HepG2 (cell line): ENCODE measurements around the gene GLIS2. TPM values are rescaled to one million over a fixed set of nuclear protein-coding genes. Genes with fewer than 3 reads are reported as not detected.

ENCODE experiments used
- AGO2 ChIP-seq: fragments of 200-400 bp; formaldehyde crosslinking; optimal IDR thresholded peaks from 2 replicates; pipeline ENCODE3; 2017; ENCODE audit warnings: mild to moderate bottlenecking, low read depth, low read length, moderate library complexity
- AHR ChIP-seq: IDR thresholded peaks from 2 replicates; pipeline ENCODE4 v1.6.1; 2018; ENCODE audit warnings: missing genetic modification reagents, missing compliant biosample characterization
- ASH2L ChIP-seq: fragments of 300-600, 200-600 bp; sonication (generic); IDR thresholded peaks from 2 replicates; pipeline ENCODE4 v1.7.0; 2017; ENCODE audit warnings: low read depth, mild to moderate bottlenecking, moderate library complexity, mixed read lengths, low read length; ENCODE audit not compliant: insufficient read length
- ELF3 ChIP-seq: IDR thresholded peaks from 2 replicates; pipeline ENCODE4 v1.6.1; 2016; ENCODE audit warnings: missing genetic modification reagents, missing compliant biosample characterization
- ERF ChIP-seq: IDR thresholded peaks from 2 replicates; pipeline ENCODE4 v1.6.1; 2018; ENCODE audit warnings: missing biosample characterization, missing genetic modification reagents
- HNRNPUL1 ChIP-seq: fragments of 200-400 bp; formaldehyde crosslinking; IDR thresholded peaks from 2 replicates; pipeline ENCODE4 v1.6.1; 2017; ENCODE audit warnings: low read depth, mild to moderate bottlenecking, low read length, moderate library complexity
- NFE2L1 ChIP-seq: sonication (generic); formaldehyde crosslinking; IDR thresholded peaks from 2 replicates; pipeline ENCODE4 v1.4.0; 2020; ENCODE audit warnings: missing genetic modification reagents, mild to moderate bottlenecking, borderline replicate concordance
- NR2F6 ChIP-seq, 2 experiments: IDR thresholded peaks; 2 replicates each; pipeline ENCODE4 v1.6.1; 2016; ENCODE audit warnings: antibody characterized with exemption in 1 of 2, mild to moderate bottlenecking in 1 of 2
- PBX3 ChIP-seq: sonication (generic); formaldehyde crosslinking; IDR thresholded peaks from 2 replicates; pipeline ENCODE4 v1.8.1; 2023; ENCODE audit warnings: missing genetic modification reagents, inconsistent platforms, borderline replicate concordance
- RXRB ChIP-seq: IDR thresholded peaks from 2 replicates; pipeline ENCODE4 v1.6.1; 2016; ENCODE audit warnings: borderline replicate concordance, missing genetic modification reagents, missing compliant biosample characterization
- SALL1 ChIP-seq: sonication (generic); formaldehyde crosslinking; IDR thresholded peaks from 2 replicates; pipeline ENCODE4 v1.8.0; 2022; ENCODE audit warnings: mild to moderate bottlenecking, missing genetic modification reagents
- SNAPC2 ChIP-seq: sonication (generic); formaldehyde crosslinking; IDR thresholded peaks from 2 replicates; pipeline ENCODE4 v1.8.1; 2022; ENCODE audit warnings: mild to moderate bottlenecking, missing genetic modification reagents
- STAG1 ChIP-seq: sonication (generic); formaldehyde crosslinking; IDR thresholded peaks from 2 replicates; pipeline ENCODE4 v1.4.0; 2020; ENCODE audit warnings: missing genetic modification reagents
- THAP11 ChIP-seq: IDR thresholded peaks from 2 replicates; pipeline ENCODE4 v1.6.1; 2016; ENCODE audit warnings: missing biosample characterization, missing genetic modification reagents
- TOPORS ChIP-seq: sonication (generic); formaldehyde crosslinking; IDR thresholded peaks from 2 replicates; pipeline ENCODE4 v1.8.0; 2023; ENCODE audit warnings: mild to moderate bottlenecking, missing genetic modification reagents
- UBTF ChIP-seq: sonication (generic); formaldehyde crosslinking; IDR thresholded peaks from 2 replicates; pipeline ENCODE4 v1.4.0; 2020; ENCODE audit warnings: mild to moderate bottlenecking, missing genetic modification reagents
- XRCC5 ChIP-seq: fragments of 200-400 bp; formaldehyde crosslinking; optimal IDR thresholded peaks from 2 replicates; pipeline ENCODE3; 2017; ENCODE audit warnings: mild to moderate bottlenecking, low read length
- ZBTB33 ChIP-seq: sonication (generic); formaldehyde crosslinking; IDR thresholded peaks from 2 replicates; pipeline ENCODE4 v1.4.0; 2020; ENCODE audit warnings: missing genetic modification reagents
- ZFX ChIP-seq: sonication (generic); formaldehyde crosslinking; IDR thresholded peaks from 2 replicates; pipeline ENCODE4 v1.4.0; 2020; ENCODE audit warnings: mild to moderate bottlenecking, low read depth, missing genetic modification reagents, moderate library complexity
- ZFYVE20 ChIP-seq: sonication (generic); formaldehyde crosslinking; IDR thresholded peaks from 2 replicates; pipeline ENCODE4 v1.8.0; 2023; ENCODE audit warnings: low read depth, mild to moderate bottlenecking, moderate library complexity, missing genetic modification reagents, borderline replicate concordance
- ZNF224 ChIP-seq: sonication (generic); formaldehyde crosslinking; IDR thresholded peaks from 2 replicates; pipeline ENCODE4 v1.5.0; 2020; ENCODE audit warnings: mild to moderate bottlenecking, missing genetic modification reagents
- ZNF468 ChIP-seq: sonication (generic); formaldehyde crosslinking; IDR thresholded peaks from 2 replicates; pipeline ENCODE4 v1.8.0; 2022; ENCODE audit warnings: mild to moderate bottlenecking, moderate library complexity, missing genetic modification reagents
- ZNF484 ChIP-seq: sonication (generic); formaldehyde crosslinking; IDR thresholded peaks from 2 replicates; pipeline ENCODE4 v1.5.1; 2020; ENCODE audit warnings: mild to moderate bottlenecking, low read depth, missing genetic modification reagents, borderline replicate concordance
- polyA plus RNA-seq, 8 experiments: library from polyadenylated mRNA; depleted of rRNA in 3 of 8; stranded (reverse) in 7 of 8; unstranded in 1 of 8; fragments of >200 nt; fragmentation: Illumina TruSeq in 4 of 8; extraction: Trizol in 4 of 8; gene quantifications; 2 replicates each; pipeline versions ENCODE4 v1.2.1 to v1.2.3, GENCODE V29; 2011 to 2016; ENCODE audit warnings: low read depth in 4 of 8, missing spikeins in 1 of 8, mixed read lengths in 1 of 8; ENCODE audit not compliant: insufficient read depth in 1 of 8
- total RNA-seq, 5 experiments: library from RNA; depleted of rRNA; stranded (reverse); fragments of >200 nt; fragmentation: Illumina TruSeq; extraction: Trizol; gene quantifications; 2 replicates each; pipeline ENCODE4 v1.2.3, GENCODE V29; 2016; ENCODE audit warnings: low read depth in 1 of 5

GLIS2 gene
- total and polyA plus RNA-seq, 2 of the 13 experiments (the other 11 are each of a cell fraction or from before 2014, with no cell fraction given): 0.28 to 0.29 TPM

GRCh38 chr16:4330277-4330874 is 14.5 kb downstream of the GLIS2 start (continued):
- TF ChIP-seq XRCC5: peak; percentile 73
- no peak for TF ChIP-seq ASH2L
- TF ChIP-seq NR2F6 (IDR thresholded peaks at IDR 0.05): no peak
- peak; percentile 34; the same call in 1 of the 2 replicates for TF ChIP-seq NR2F6 (CRISPR knock-in tag; IDR thresholded peaks at IDR 0.05)
- peak; percentile 98 for TF ChIP-seq STAG1 (CRISPR knock-in tag)
- TF ChIP-seq ZBTB33 (CRISPR knock-in tag): peak; percentile 75
- TF ChIP-seq ELF3: peak; percentile 49; the same call in 1 of the 2 replicates
- no peak for TF ChIP-seq ZNF468
- no peak for TF ChIP-seq AGO2
- no peak for TF ChIP-seq ZNF224 (CRISPR knock-in tag)
- peak; percentile 61; the same call in 1 of the 2 replicates for TF ChIP-seq ZFX (CRISPR knock-in tag)
- TF ChIP-seq SALL1: 0 out of 2 replicates have a peak, but pooled peaks have one; percentile 35
- TF ChIP-seq ERF: 0 out of 2 replicates have a peak, but pooled peaks have one; percentile 23
- TF ChIP-seq TOPORS: no peak
- no peak for TF ChIP-seq AHR
- no peak for TF ChIP-seq ZFYVE20
- no peak for TF ChIP-seq SNAPC2 (CRISPR knock-in tag)
- no peak for TF ChIP-seq PBX3
- no peak for TF ChIP-seq ZNF484 (CRISPR knock-in tag)
- TF ChIP-seq THAP11 (CRISPR knock-in tag): peak; percentile 27; the same call in 1 of the 2 replicates
- TF ChIP-seq HNRNPUL1: no peak
- no peak for TF ChIP-seq NFE2L1 (CRISPR knock-in tag)
- peak; percentile 54; the same call in 1 of the 2 replicates for TF ChIP-seq RXRB (CRISPR knock-in tag)
- TF ChIP-seq UBTF (CRISPR knock-in tag): 0 out of 2 replicates have a peak, but pooled peaks have one; percentile 20
